ENCODE measurements around the gene STON1.
"Not testable (repeated sequence)": the region's sequence is repeated elsewhere in the genome, so short reads cannot be mapped to it uniquely, and the experiment has no call there.

- TF ChIP-seq POLR2AphosphoS5, POLR2A, CTCF (IDR thresholded peaks at IDR 0.05): not testable (repeated sequence)
These were observed 92.7 kb downstream of the STON1 start for GRCh38 chr2:48622691-48623090.
